ENCODE measurements around the gene RNF152.

GRCh38 chr18:61910101-61910500 lies 17.3 kb upstream of the RNF152 start:
- TF ChIP-seq ARNTL (CRISPR knock-in tag; IDR thresholded peaks at IDR 0.05; ENCODE audit: borderline replicate concordance, low read depth), result no peak
- TF ChIP-seq ISL1 (CRISPR knock-in tag; IDR thresholded peaks at IDR 0.05), result no peak
- no peak for TF ChIP-seq ZNF565 (CRISPR knock-in tag; conservative IDR thresholded peaks at IDR 0.05; ENCODE audit: low read depth)
- no peak for TF ChIP-seq BACH2 (CRISPR knock-in tag; IDR thresholded peaks at IDR 0.05; ENCODE audit: borderline replicate concordance)
- no peak for TF ChIP-seq OSR1 (CRISPR knock-in tag; IDR thresholded peaks at IDR 0.05)
- no peak for TF ChIP-seq ZFP3 (CRISPR knock-in tag; IDR thresholded peaks at IDR 0.05)
